Anterior cingulate cortex (tissue), 58 donors: ENCODE results near the gene TSPOAP1.

Source experiments
- DNase-seq, 58 donors: peaks; one replicate each; lab custom pipeline; 2025; lab: John Stamatoyannopoulos, UW

Gene TSPOAP1

GRCh38 chr17:58330997-58331814 is 2.6 kb upstream of the TSPOAP1 start:
- no peak for DNase-seq

GRCh38 chr17:58330538-58330996 is 2.0 kb upstream of the TSPOAP1 start:
- DNase-seq: no peak

GRCh38 chr17:58329810-58330537 is 1.4 kb upstream of the TSPOAP1 start:
- no peak for DNase-seq

DNA sequence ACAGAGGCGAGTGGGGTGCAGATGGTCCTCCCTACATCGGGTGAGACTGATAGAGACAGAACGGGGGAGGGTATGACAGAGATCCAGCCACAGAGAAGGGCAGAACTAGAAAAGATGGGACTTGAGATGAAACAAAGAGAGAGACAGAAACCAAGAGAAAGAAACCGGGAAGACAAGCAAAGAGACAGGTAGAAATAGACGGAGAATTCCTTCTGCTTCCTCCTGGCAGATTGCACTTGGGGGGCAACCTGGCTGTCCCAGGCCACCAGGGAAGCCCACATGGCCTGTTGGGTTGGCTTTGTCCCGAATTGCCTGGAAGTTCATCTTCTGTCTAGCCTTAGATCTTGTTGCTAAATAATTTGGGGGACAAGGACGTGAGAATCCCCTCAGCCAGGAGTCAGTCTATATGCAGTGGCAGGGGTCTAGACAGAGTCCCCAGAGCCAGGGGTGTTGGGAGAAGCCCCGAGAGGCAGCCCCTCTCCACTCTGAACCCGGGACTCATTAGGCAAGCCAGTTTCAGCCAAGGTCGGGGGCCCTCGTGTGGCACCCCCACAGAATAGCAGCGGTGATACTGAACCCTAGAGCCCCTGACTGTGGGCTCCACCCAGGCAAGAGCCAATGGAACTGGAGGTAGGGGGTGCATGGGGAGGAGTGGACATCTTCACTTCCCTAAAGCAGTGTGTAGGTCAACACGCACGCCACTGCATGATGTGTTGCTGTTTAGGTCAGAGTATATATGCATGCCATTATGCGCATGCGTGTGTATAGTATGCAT is 627 bp upstream of the TSPOAP1 start:
- peak in 34 of 58 donors; percentile 13 to 68 (median 36) for DNase-seq

- peak in 3 of 58 donors; percentile 42 to 77 (median 53) for DNase-seq
Observed at GRCh38 chr17:58327363-58328194, 1.0 kb downstream of the TSPOAP1 start.

DNA sequence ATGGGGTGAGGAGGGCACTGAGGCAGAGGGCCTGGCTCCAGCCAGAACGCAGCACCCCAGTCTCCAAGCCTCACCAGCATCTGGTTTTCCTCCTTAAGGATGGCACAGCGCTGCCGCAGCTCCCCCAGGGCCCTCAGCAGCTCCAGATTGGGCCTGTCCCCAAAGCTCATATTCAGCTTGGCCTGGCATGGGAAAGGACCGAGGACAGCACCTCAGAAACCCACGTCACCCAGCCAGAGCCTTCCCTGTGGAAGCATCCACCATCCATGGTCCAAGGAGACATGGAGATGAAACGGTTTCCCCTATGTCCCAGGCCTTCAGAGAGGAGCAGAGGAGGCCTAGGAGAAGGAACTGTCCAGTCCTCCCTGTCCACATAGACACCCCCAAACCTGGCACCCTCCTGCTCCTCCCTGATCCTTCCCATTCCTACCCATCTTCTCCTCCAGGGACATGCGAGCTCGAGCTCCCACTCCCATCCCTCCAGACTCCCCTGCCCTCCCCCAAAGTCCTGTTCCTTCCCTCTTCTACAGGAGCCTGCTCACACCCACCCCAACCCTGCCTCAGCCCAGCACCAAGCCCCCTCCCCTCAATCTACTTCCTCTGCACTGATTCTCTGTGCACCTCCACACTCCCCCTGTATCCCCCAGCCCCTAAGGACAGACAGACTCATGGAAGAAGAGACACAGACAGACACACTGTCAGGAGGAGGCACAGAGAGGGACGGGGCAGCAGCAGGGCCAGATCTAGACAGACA is 1.8 kb downstream of the TSPOAP1 start:
- DNase-seq: peak in 1 of 58 donors; percentile 19

DNA sequence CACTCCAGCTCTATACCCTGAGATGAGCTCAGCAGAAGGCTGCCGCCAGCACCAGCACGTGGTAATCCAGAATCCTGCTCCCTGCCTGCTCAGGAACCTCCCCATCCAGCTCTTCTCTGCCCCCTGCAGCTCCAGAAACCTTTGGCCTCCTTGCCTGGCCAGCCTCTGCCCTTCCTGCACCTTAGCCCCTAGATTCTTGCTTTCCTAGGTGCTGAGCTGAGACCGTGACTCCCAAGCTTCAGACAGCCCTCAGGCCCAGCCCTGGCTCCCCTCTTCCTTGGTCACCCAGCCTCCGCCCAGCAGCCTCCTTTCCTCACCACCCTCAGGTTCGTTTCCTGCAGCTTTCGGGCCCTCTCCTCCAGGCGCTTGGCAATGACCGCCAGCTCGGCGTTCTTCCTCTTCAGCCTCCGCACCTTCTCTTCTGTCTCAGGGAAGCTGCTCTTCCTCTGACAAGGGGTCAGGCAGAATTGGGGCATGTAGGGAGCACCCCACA is 2.6 kb downstream of the TSPOAP1 start:
- DNase-seq: peak in 11 of 58 donors; percentile 17 to 58 (median 33)

GRCh38 chr17:58325289-58325726 is 3.3 kb downstream of the TSPOAP1 start:
- peak in 10 of 58 donors; percentile 10 to 57 (median 24) for DNase-seq

DNA sequence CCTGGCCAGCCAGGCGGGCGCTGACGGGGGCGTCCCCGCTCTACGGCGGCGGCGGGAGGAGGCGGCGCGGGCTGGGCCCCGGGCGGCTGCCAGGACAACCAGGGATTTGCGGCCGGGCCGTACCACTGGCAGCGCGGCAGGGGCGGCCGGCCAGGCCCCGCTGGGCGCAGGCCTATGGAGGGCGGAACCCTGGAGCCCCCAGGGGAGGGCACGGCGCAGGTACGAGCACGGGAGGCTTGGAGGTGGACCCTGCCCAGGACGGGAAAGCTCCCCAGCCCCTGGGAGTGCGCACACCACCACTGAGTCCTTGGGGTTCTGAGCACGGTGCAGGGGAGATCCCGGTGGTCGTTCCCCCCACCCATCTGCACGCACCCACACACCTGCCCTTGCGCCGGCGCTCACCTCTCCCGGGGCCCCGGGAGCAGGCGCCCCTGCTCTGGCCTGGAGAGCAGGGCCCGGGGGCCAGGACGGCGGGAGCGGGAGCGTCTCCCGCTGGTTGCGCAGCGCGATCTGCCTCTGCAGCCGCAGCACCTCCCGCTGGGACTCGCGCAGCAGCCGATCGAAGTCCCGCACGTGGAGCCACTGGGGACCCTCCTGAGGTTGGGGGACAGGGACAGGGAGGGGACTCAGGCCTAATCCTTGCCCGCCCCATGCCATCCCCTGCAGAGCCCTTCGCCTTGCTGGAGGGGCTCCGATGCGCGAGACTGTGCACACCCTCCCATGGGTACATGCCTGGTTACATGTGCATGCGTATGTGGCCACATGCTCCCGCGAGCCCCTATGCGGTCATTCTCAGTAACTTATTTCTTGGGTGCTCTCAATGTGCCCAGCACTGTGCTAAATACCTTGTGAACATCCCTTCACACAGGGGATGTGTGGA is 3.9 kb downstream of the TSPOAP1 start:
- DNase-seq: peak in 5 of 58 donors; percentile 13 to 57 (median 35)

GRCh38 chr17:58324056-58324408 is 4.6 kb downstream of the TSPOAP1 start:
- DNase-seq: no peak

DNA sequence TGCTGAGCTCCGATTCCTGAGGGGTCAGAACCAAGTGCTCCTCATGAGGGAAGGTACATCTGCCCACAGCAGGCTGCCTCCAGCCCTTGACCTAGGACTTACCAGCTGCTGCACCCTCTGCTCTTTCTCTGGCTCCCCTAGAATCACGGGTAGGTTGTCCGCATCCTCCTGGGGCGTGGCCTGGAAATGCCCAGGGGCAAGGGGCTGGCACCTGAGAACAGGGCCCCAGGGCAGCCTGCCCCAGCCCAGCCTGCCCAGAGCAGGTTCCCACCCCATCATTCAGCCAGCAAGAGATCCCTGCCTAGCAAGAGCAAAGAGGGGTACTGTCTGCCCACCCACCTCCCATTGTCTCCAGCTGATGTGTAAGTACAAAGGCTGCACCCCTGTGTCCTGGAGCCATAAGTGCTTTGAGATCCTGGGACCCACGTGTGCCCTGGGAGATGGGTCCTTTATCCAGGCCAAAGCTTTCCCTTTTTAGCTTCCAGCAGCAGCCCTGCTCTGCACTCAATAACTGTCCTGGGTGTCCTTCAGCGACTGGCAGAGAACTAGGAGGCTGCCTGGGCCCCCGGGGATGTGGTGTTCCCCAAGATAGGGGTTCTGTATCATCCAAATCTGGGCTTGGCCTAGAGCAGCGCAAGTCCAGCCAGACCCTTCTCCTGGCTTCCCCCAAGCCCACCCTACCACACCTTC is 5.1 kb downstream of the TSPOAP1 start:
- no peak for DNase-seq

- no peak for DNase-seq
Observed at GRCh38 chr17:58322581-58323185, 5.9 kb downstream of the TSPOAP1 start.

DNA sequence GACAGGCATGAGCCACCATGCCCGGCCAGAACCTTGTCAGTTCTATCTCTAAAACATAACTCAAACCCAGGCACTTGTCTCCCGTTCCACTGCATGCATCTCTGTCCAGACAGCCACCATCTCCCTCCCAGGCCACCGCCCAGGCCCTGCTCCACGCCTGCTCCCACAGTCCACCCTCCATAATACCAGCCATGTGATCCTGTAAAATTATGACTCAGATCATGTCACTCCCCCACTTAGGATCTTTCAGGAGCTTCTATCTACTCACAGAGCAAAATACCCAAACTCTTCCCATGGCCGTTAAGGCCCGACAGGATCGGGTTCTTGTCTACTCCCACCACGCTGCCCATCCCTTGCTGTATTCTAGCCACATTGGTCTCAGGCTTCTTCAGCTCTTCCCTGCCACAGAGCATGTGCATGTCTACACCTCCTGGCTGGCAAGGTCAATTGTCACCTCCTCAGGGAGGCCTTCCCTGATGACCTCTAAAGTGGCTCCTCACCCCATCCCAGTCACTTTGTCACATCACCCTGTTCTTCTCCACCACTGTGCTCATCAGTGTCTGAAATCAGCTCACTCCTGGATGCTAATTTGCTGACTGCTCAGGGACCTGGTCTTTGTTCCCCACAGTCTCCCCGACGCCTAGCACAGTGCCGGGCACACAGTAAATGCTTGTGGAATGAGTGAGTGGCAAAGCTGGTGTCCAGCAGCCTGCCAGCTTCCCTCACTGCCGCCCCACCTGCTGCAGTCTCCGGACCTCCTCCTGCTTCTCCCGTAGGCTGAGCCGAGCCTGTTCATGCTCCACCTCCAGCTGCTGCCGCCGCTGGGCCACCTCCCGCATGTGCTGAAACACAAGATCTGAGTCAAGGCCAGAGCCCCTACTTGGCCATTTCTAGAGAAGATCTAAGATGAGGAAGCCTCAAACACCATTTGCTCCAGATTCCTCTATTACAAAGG is 6.7 kb downstream of the TSPOAP1 start:
- DNase-seq: no peak

DNA sequence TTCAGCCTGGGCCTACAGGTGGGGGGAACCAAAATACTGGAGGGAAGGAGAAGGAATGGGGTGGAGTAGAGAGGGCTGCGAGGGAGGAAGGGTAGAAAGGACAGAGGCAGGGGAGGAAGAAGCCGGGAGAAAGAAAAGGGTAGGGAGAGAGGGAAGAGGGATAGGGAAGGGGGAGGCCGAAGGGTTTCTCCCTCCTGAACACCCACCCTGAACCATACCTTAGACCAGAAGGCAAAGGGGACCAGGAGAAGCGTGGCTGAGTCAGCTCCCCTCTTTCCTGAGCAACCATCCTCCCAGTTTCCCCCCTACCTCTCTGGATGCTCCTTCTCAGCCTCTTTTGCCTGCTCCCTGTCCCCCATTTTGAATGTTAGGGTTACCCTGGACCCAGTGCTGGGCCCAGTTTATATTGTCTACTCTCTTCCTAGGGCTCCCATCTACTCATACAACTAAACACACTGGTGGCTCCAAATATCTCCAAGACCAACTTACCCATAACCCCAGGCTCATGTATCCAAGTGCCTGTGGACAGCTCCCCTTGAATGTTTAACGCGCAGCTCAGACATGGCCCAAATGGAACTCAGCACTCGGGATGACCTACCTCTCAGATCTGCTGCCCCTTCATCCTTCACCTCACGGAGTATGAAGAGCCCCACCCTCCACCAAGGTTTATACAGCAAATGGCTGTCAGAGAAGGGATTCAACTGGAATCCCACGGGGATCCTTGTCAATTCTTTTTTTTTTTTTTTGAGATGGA is 7.8 kb downstream of the TSPOAP1 start:
- no peak for DNase-seq

- no peak for DNase-seq
Observed at GRCh38 chr17:58320163-58320558, 8.4 kb downstream of the TSPOAP1 start.
